OCI-LY1 (cell line): ENCODE measurements around the gene TRIM14.

ENCODE experiments used
- H2AFZ ChIP-seq: fragments of 200-600 bp; sonication (generic), shearing (Covaris generic); 2 replicates; pipeline ENCODE4 v1.6.0; 2014; ENCODE audit warnings: antibody characterized with exemption, mild to moderate bottlenecking, low read length
- H3F3A ChIP-seq: fragments of 200-600 bp; sonication (generic), shearing (Covaris generic); 2 replicates; pipeline ENCODE4 v1.6.0; 2014; ENCODE audit warnings: mild to moderate bottlenecking, antibody characterized with exemption, low read length, moderate library complexity; ENCODE audit not compliant: insufficient read depth
- H3K27ac ChIP-seq: fragments of 200-600 bp; sonication (generic); 2 replicates; pipeline ENCODE4 v1.5.1; 2014; ENCODE audit warnings: low read length, mixed run types, mild to moderate bottlenecking, low read depth; ENCODE audit not compliant: poor library complexity, severe bottlenecking
- H3K27me3 ChIP-seq: fragments of 200-600 bp; sonication (generic); 2 replicates; pipeline ENCODE4 v1.6.0; 2014; ENCODE audit warnings: antibody characterized with exemption, mild to moderate bottlenecking, low read length, moderate library complexity; ENCODE audit not compliant: insufficient read depth
- H3K36me3 ChIP-seq: fragments of 200-600 bp; sonication (generic); 2 replicates; pipeline ENCODE4 v1.6.1; 2014; ENCODE audit warnings: mild to moderate bottlenecking, antibody characterized with exemption, low read length, moderate library complexity, mixed read lengths; ENCODE audit not compliant: insufficient read depth
- H3K4me1 ChIP-seq: fragments of 200-600 bp; sonication (generic); 2 replicates; pipeline ENCODE4 v1.5.1; 2014; ENCODE audit warnings: mild to moderate bottlenecking, low read length, moderate library complexity; ENCODE audit not compliant: insufficient read depth, severe bottlenecking
- H3K4me2 ChIP-seq: fragments of 200-600 bp; sonication (generic), shearing (Covaris generic); 2 replicates; pipeline ENCODE4 v1.6.1; 2014; ENCODE audit warnings: low read length
- H3K4me3 ChIP-seq: fragments of 200-600 bp; sonication (generic); 2 replicates; pipeline ENCODE4 v1.5.1; 2014; ENCODE audit warnings: low read length, low read depth, mild to moderate bottlenecking, mixed read lengths; ENCODE audit not compliant: poor library complexity, severe bottlenecking
- H3K79me2 ChIP-seq: fragments of 200-600 bp; shearing (Covaris generic); 2 replicates; pipeline ENCODE4 v1.6.1; 2016; ENCODE audit warnings: mixed run types, low read length, mixed read lengths; ENCODE audit not compliant: insufficient read depth
- H3K9ac ChIP-seq: fragments of 200-600 bp; sonication (generic), shearing (Covaris generic); 2 replicates; pipeline ENCODE4 v1.6.1; 2014; ENCODE audit warnings: mild to moderate bottlenecking, low read length, mixed read lengths
- H3K9me2 ChIP-seq: fragments of 200-600 bp; sonication (generic), shearing (Covaris generic); 2 replicates; pipeline ENCODE4 v1.6.1; 2014; ENCODE audit warnings: low read depth, mild to moderate bottlenecking, low read length, mixed read lengths
- H3K9me3 ChIP-seq: fragments of 200-600 bp; shearing (Covaris generic); 2 replicates; pipeline ENCODE4 v1.6.1; 2014; ENCODE audit warnings: low read length, mixed read lengths
- H4K20me1 ChIP-seq: fragments of 200-600 bp; sonication (generic), shearing (Covaris generic); 2 replicates; pipeline ENCODE4 v1.6.0; 2016; ENCODE audit warnings: mild to moderate bottlenecking, low read length; ENCODE audit not compliant: insufficient read depth
- CTCF ChIP-seq: fragments of 200-600 bp; sonication (generic), shearing (Covaris generic); IDR thresholded peaks from 2 replicates; pipeline ENCODE4 v1.5.1; 2017; ENCODE audit warnings: mild to moderate bottlenecking, antibody characterized with exemption, low read length, moderate library complexity, mixed read lengths
- EZH2 ChIP-seq: fragments of 200-600 bp; sonication (generic), shearing (Covaris generic); IDR thresholded peaks from 2 replicates; pipeline ENCODE4 v1.8.0; 2017; ENCODE audit warnings: borderline replicate concordance, mixed run types, mild to moderate bottlenecking, antibody characterized with exemption, low read length, moderate library complexity, mixed read lengths

Gene TRIM14

GRCh38 chr9:98159301-98159700, 40.3 kb upstream of the TRIM14 start:
- no peaks in the 10 kb centered on the region for H3F3A ChIP-seq
- no peak overlapping the region for H3K4me2 ChIP-seq
- no peaks in the 10 kb centered on the region for H3K9me3 ChIP-seq
- H3K27ac ChIP-seq, result no peak overlapping the region
- H4K20me1 ChIP-seq, result no peaks in the 10 kb centered on the region
- H3K4me3 ChIP-seq, result no peak overlapping the region
- H3K36me3 ChIP-seq, result no peaks in the 10 kb centered on the region
- H3K9ac ChIP-seq, result no peak overlapping the region
- no peaks in the 10 kb centered on the region for H3K27me3 ChIP-seq
- no peaks in the 10 kb centered on the region for H3K4me1 ChIP-seq
- H2AFZ ChIP-seq, result no peak overlapping the region
- no peaks in the 10 kb centered on the region for H3K79me2 ChIP-seq
- no peaks in the 10 kb centered on the region for H3K9me2 ChIP-seq
- TF ChIP-seq EZH2 (no peak), CTCF (no peak)

- Histone ChIP-seq H3K79me2 (no peaks in the 10 kb centered on the region), H3K9ac (no peak overlapping the region), H3K9me3 (no peaks in the 10 kb centered on the region), H3K4me2 (no peak overlapping the region), H4K20me1 (no peaks in the 10 kb centered on the region), H3K27ac (no peak overlapping the region), H3K9me2 (no peaks in the 10 kb centered on the region), H3K27me3 (no peaks in the 10 kb centered on the region), H3F3A (no peaks in the 10 kb centered on the region), H3K36me3 (no peaks in the 10 kb centered on the region), H2AFZ (no peak overlapping the region), H3K4me3 (no peak overlapping the region), H3K4me1 (no peaks in the 10 kb centered on the region)
- TF ChIP-seq CTCF, result no peak
- TF ChIP-seq EZH2, result no peak
These were observed 39.2 kb upstream of the TRIM14 start for GRCh38 chr9:98158071-98158831.

GRCh38 chr9:98157372-98157771, 38.4 kb upstream of the TRIM14 start:
- no peak overlapping the region for H3K27ac ChIP-seq
- H3K9me3 ChIP-seq, result no peaks in the 10 kb centered on the region
- H3K79me2 ChIP-seq, result no peaks in the 10 kb centered on the region
- H3K4me3 ChIP-seq, result no peak overlapping the region
- H3K9me2 ChIP-seq, result no peaks in the 10 kb centered on the region
- no peaks in the 10 kb centered on the region for H4K20me1 ChIP-seq
- no peaks in the 10 kb centered on the region for H3F3A ChIP-seq
- TF ChIP-seq CTCF (no peak), EZH2 (no peak)
- H3K4me2 ChIP-seq, result no peak overlapping the region
- no peaks in the 10 kb centered on the region for H3K4me1 ChIP-seq
- no peaks in the 10 kb centered on the region for H3K36me3 ChIP-seq
- H3K27me3 ChIP-seq, result no peaks in the 10 kb centered on the region
- H2AFZ ChIP-seq, result no peak overlapping the region
- no peak overlapping the region for H3K9ac ChIP-seq
